ENCODE results near the gene PAX8.
A peak's percentile ranks its signal among the peaks of the same experiment; 100 is the strongest.

The PAX8 gene

DNA sequence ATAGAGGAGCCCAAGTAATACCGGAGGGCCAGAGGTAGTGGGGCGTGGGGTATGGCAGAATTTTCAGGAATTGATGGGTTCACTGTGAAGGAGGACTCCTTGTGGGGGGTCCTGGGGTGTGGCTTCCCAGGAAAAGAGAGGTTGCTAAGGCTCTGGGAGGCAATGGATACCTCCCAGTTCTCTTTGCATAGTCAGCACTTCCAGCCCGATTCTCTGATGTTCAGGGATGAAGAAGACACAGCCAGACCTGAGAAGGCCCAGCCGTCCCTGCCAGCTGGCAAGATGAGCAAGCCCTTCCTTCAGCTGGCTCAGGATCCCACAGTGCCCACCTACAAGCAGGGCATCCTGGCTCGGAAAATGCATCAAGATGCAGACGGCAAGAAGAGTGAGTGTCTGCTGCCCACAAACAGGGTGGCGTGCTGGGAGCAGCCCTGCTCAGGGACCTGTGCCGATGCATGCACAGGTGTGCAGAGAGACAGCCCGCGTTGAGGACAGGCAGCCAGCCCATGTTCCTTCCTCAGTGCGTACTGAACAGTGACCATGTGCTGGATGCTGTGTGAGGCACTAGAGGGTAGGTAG lies 82.7 kb downstream of the PAX8 start:
- TF ChIP-seq, protein P1, sequence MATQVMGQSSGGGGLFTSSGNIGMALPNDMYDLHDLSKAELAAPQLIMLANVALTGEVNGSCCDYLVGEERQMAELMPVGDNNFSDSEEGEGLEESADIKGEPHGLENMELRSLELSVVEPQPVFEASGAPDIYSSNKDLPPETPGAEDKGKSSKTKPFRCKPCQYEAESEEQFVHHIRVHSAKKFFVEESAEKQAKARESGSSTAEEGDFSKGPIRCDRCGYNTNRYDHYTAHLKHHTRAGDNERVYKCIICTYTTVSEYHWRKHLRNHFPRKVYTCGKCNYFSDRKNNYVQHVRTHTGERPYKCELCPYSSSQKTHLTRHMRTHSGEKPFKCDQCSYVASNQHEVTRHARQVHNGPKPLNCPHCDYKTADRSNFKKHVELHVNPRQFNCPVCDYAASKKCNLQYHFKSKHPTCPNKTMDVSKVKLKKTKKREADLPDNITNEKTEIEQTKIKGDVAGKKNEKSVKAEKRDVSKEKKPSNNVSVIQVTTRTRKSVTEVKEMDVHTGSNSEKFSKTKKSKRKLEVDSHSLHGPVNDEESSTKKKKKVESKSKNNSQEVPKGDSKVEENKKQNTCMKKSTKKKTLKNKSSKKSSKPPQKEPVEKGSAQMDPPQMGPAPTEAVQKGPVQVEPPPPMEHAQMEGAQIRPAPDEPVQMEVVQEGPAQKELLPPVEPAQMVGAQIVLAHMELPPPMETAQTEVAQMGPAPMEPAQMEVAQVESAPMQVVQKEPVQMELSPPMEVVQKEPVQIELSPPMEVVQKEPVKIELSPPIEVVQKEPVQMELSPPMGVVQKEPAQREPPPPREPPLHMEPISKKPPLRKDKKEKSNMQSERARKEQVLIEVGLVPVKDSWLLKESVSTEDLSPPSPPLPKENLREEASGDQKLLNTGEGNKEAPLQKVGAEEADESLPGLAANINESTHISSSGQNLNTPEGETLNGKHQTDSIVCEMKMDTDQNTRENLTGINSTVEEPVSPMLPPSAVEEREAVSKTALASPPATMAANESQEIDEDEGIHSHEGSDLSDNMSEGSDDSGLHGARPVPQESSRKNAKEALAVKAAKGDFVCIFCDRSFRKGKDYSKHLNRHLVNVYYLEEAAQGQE (IDR thresholded peaks at IDR 0.05; ENCODE audit: low read depth): no peak
- no peak for TF ChIP-seq EGR1 (IDR thresholded peaks at IDR 0.05)
- TF ChIP-seq YY1 (IDR thresholded peaks at IDR 0.05; ENCODE audit: low read depth): no peak
- TF ChIP-seq NFIC (IDR thresholded peaks at IDR 0.05): no peak
- TF ChIP-seq ZBTB7A (IDR thresholded peaks at IDR 0.05; ENCODE audit: low read depth): no peak

DNA sequence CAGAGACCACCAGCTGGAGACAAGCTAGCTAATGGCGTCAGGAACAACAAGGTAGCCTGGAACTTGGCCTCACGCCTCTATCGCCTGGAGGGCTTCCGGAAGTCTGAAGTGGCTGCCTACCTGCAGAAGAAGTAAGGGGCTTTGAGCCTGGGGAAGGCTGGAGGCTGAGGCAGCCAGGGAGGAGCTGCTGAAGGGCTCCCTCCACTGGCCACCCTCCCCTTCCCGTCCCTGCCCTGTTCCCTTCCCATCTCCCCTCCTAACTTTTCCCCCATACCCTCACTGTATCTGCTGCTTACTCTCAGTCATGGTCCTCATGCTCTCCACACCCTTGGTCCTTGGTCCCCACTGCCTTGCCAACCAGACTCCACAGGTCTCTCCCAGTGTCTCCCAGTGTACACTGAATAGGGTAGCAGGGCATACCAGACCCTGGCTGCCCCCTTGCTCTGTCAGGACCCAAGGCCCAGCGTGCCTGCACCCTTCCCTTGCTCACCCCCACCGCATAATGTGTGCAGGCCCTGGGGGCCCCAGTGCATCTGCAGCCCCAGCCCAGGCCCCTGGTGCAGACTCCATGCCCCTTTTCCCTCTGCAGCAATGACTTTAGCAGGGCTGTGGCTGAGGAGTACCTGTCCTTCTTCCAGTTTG lies 86.1 kb downstream of the PAX8 start:
- no peak for TF ChIP-seq NFIC (IDR thresholded peaks at IDR 0.05)
- TF ChIP-seq RAD21 (IDR thresholded peaks at IDR 0.05; ENCODE audit: low read depth): peak; percentile 40

DNA sequence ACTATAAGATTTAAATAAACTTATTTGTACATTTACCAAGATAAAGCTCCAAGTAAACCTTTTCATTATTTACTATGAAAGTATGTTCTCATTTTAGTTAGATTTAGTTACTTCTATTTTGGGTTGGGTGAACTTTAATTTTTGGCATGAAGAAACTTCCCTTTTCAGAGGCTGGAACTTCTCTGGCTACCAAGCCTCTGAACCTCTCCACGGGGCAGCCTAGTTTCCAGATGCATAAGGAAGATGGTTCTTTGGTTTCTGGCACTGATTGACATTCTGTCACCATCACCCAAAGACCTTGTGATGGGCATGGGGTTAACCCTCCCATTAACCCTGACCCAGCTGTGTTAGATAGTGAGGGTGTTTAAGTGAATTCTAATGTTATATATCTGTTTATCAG lies 87.8 kb downstream of the PAX8 start:
- TF ChIP-seq, protein P2, sequence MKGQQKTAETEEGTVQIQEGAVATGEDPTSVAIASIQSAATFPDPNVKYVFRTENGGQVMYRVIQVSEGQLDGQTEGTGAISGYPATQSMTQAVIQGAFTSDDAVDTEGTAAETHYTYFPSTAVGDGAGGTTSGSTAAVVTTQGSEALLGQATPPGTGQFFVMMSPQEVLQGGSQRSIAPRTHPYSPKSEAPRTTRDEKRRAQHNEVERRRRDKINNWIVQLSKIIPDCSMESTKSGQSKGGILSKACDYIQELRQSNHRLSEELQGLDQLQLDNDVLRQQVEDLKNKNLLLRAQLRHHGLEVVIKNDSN (IDR thresholded peaks at IDR 0.05): no peak
- TF ChIP-seq YY1 (IDR thresholded peaks at IDR 0.05; ENCODE audit: low read depth) (no peak), NFIC (IDR thresholded peaks at IDR 0.05) (no peak), EGR1 (IDR thresholded peaks at IDR 0.05) (no peak), TCF12 (IDR thresholded peaks at IDR 0.05; ENCODE audit: low read depth) (no peak), EP300 (IDR thresholded peaks at IDR 0.05; ENCODE audit: borderline replicate concordance) (no peak), TAF1 (IDR thresholded peaks at IDR 0.05; ENCODE audit: low read depth) (no peak), FOXM1 (IDR thresholded peaks at IDR 0.05; ENCODE audit: borderline replicate concordance, low read depth) (no peak), RAD21 (IDR thresholded peaks at IDR 0.05; ENCODE audit: low read depth) (no peak), CREB1 (IDR thresholded peaks at IDR 0.05; ENCODE audit: low read depth) (no peak), ZBTB7A (IDR thresholded peaks at IDR 0.05; ENCODE audit: low read depth) (no peak), CEBPB (IDR thresholded peaks at IDR 0.05) (no peak)

DNA sequence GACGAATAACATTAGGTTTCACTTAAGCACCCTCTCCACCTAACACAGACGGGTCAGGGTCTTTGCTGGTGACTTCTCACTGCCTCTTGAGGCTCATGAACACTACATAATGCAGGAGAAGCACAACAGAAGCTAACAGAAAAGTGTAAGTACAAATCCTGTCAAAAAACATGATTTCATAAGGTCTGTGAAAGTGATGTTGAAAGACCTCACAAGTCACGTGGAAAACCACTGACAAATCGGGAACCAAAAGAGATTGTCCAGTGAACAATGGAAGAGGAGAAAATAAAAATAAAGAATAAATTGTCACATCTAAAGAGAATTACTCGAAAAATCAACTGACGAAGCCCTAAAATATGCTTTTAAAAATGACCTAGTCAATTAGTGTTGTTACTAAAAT lies 91.0 kb downstream of the PAX8 start:
- TF ChIP-seq, protein P1 (IDR thresholded peaks at IDR 0.05; ENCODE audit: low read depth): no peak
- TF ChIP-seq TAF1 (IDR thresholded peaks at IDR 0.05; ENCODE audit: low read depth) (no peak), TCF12 (IDR thresholded peaks at IDR 0.05; ENCODE audit: low read depth) (no peak), NFIC (IDR thresholded peaks at IDR 0.05) (no peak), ZBTB7A (IDR thresholded peaks at IDR 0.05; ENCODE audit: low read depth) (no peak), CEBPB (IDR thresholded peaks at IDR 0.05) (no peak), TEAD4 (IDR thresholded peaks at IDR 0.05) (no peak)
- TF ChIP-seq, protein P2 (IDR thresholded peaks at IDR 0.05): no peak
- TF ChIP-seq, protein P3, sequence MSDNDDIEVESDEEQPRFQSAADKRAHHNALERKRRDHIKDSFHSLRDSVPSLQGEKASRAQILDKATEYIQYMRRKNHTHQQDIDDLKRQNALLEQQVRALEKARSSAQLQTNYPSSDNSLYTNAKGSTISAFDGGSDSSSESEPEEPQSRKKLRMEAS (IDR thresholded peaks at IDR 0.05): no peak

DNA sequence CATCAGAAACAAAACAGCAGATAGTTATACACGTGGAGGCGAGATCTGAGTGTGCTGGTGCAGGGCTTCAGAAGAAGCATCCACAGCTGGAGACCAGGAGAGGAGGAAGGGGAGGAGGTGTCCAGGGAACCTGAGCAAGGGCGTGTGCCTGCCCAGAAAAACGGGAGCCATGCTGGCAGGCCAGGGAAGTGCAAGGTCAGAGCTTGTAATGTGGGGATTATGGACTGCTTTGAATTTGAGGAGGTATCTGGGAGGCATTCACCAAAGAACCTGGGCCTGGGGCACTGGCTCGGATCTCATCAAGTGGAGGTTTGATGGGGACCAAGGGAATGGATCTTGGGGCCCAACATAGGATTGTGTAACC lies 92.3 kb downstream of the PAX8 start:
- TF ChIP-seq EP300 (IDR thresholded peaks at IDR 0.05; ENCODE audit: borderline replicate concordance) (no peak), FOXM1 (IDR thresholded peaks at IDR 0.05; ENCODE audit: borderline replicate concordance, low read depth) (no peak), NFIC (IDR thresholded peaks at IDR 0.05) (no peak), YY1 (IDR thresholded peaks at IDR 0.05; ENCODE audit: low read depth) (no peak), CREB1 (IDR thresholded peaks at IDR 0.05; ENCODE audit: low read depth) (no peak), CEBPB (IDR thresholded peaks at IDR 0.05) (no peak), TCF12 (IDR thresholded peaks at IDR 0.05; ENCODE audit: low read depth) (no peak), TAF1 (IDR thresholded peaks at IDR 0.05; ENCODE audit: low read depth) (no peak), TEAD4 (IDR thresholded peaks at IDR 0.05) (no peak), RAD21 (IDR thresholded peaks at IDR 0.05; ENCODE audit: low read depth) (no peak), EGR1 (IDR thresholded peaks at IDR 0.05) (no peak), ZBTB7A (IDR thresholded peaks at IDR 0.05; ENCODE audit: low read depth) (no peak)
- TF ChIP-seq, protein P3 (IDR thresholded peaks at IDR 0.05): no peak
- TF ChIP-seq, protein P2 (IDR thresholded peaks at IDR 0.05): no peak
- TF ChIP-seq, protein P1 (IDR thresholded peaks at IDR 0.05; ENCODE audit: low read depth): no peak
